ENCODE results near the gene AQP12A.

DNA sequence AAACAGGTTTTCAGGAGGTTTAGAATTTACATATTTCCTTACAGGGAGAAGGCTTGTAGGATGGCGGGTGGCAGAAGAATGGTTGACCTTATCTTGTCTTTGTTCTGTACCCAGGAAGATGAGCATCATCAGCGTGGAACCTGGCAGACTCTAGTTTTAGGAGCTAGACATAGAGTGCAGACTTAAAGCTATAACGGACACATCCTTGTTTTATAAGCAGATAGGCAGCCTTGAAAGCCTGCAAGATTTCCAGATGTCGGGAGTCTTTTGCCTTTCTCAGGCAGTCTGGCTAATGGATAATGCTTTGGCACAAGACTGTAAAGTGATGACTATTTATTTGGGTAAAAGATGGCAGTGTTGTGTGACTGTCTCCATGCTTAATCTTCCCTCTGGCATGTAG, 20.7 kb upstream of the AQP12A start:
- TF ChIP-seq, protein P1, sequence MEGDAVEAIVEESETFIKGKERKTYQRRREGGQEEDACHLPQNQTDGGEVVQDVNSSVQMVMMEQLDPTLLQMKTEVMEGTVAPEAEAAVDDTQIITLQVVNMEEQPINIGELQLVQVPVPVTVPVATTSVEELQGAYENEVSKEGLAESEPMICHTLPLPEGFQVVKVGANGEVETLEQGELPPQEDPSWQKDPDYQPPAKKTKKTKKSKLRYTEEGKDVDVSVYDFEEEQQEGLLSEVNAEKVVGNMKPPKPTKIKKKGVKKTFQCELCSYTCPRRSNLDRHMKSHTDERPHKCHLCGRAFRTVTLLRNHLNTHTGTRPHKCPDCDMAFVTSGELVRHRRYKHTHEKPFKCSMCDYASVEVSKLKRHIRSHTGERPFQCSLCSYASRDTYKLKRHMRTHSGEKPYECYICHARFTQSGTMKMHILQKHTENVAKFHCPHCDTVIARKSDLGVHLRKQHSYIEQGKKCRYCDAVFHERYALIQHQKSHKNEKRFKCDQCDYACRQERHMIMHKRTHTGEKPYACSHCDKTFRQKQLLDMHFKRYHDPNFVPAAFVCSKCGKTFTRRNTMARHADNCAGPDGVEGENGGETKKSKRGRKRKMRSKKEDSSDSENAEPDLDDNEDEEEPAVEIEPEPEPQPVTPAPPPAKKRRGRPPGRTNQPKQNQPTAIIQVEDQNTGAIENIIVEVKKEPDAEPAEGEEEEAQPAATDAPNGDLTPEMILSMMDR (IDR thresholded peaks at IDR 0.05; ENCODE audit: insufficient read depth, low read length, poor library complexity, severe bottlenecking), result no peak
- TF ChIP-seq EZH2phosphoT487 (conservative IDR thresholded peaks at IDR 0.05; ENCODE audit: low read length), result no peak
